Adipose tissue (tissue), 3 donors: Measurements from ENCODE around the gene ABCD3. TPM values are rescaled to one million over a fixed set of nuclear protein-coding genes. Genes with fewer than 3 reads are reported as not detected.
"Not testable (repeated sequence)": the region's sequence is repeated elsewhere in the genome, so short reads cannot be mapped to it uniquely, and the experiment has no call there.

Source experiments
- H3K27ac ChIP-seq: one replicate; pipeline ENCODE4 v1.5.1; 2013; ENCODE audit warnings: low read depth, low read length
- WGBS, 3 donors: extraction: QIAGEN DNeasy Blood & Tissue Kit; methylation state at CpG; one replicate each; pipeline ENCODE4 v1.1.7; 2013; 5-methylcytosine and 5-hydroxymethylcytosine counted together
- polyA plus RNA-seq, 3 donors: library from polyadenylated mRNA; stranded (reverse); fragments of 200-250 nt; gene quantifications; one replicate each; pipeline ENCODE4 v1.2.3, GENCODE V29; 2013
- donor health status: healthy with polysubstance abuse.
- donor health status: Bipolar disorder and iron deficiency.
- donor health status: healthy.

Gene ABCD3
- polyA plus RNA-seq, 3 donors = 12.0 to 15.6 (median 14.2) TPM

DNA sequence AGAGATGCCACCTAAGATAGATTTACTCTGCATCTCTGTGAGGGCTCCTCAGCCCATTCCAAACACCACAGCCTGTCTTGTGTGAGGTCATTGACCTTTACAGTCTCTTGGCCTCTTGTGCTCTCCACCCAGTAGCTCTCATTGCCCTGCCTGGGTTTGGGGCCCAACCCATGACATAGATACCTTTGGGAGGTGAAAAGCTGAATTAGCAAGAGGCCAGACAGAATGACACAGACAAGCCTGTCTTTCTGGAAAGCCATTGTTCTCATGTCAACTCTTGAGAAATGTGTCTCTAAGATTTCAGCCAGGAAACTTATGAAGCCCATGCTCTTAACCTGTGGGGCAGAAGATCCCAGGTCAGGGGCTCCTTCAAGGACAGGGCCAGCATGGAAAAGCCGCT is 141.7 kb downstream of the ABCD3 start:
- H3K27ac ChIP-seq = no peak overlapping the region

DNA sequence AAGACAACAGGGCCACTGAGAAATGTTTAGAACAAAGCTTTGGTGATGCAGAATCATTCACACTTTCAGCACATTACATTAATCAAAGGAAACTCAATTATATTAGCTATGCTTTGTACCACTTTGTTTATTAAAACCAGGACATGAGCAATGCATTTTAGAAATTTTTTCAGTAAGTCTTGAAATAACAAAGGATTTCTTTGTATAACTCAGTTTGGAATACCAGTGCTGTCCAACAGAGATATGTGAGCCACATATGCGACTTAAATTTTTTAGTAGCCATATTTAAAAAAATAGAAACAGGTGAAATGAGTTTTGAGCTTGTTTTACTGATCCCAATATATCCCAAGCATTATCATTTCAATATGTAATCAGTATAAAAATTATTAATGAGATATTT is 142.1 kb downstream of the ABCD3 start:
- 88 to 93% (median 89%) methylated on average over 1 of the region's 1 CpG for WGBS, 3 donors
- no peak overlapping the region for H3K27ac ChIP-seq

More for the DNA sequence above, 141.7 kb downstream of the ABCD3 start:
- WGBS, 3 donors = 94 to 100% (median 95%) methylated on average over 1 of the region's 1 CpG

DNA sequence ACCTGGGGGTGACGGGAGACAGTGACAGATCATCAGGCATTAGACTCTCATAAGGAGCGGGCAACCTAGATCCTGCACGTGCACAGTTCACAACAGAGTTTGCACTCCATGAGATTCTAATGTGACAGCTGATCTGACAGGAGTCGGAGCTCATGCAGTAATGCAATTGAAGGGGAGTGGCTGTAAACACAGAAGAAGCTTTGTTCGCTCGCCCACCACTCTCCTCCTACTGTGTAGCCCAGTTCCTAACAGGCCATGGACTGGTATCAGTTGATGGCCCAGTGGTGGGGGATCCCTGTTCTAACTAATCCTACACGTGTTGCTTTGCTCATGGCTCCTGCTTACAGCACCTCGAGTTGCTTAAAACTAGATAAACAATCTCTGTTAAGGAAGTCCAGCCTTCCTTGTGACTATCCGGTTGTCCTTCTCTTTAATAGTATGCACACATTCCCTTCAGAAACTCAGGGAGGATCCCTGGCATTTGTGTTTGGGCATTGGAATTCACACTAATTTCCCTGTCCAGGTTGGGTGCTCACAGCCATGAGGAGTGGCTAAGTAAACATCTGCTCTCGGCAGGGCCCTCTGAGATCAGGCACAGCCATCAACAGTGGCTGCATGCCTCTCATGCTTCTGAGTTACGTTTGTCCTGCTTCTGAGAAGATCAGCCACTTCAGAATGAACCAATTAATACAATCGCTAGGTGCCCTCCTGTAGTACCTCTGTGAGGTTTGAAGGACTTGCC is 144.5 kb downstream of the ABCD3 start:
- H3K27ac ChIP-seq = no peak overlapping the region
- WGBS, 3 donors = 62 to 84% (median 77%) methylated on average over 12 of the region's 12 CpGs

DNA sequence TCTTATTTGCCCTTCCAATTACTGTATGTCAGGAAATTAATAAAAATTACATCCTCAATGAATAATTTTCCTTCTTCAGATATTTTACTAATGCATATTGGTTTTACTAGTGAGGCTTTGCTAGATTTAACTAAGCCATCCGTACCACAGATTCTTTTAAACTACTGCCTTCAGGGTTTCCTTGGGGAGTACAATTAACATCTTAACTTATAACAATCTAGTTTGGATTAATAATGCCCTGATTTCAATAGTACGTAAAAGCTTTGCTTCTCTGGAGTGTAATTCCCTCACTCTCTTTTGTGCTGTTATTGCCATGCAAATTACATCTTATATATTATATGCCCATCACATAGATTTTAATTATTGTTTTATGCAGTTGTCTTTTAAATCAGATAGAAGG is 147.7 kb downstream of the ABCD3 start:
- no peak overlapping the region for H3K27ac ChIP-seq
- 92 to 97% (median 96%) methylated on average over 2 of the region's 2 CpGs for WGBS, 3 donors

DNA sequence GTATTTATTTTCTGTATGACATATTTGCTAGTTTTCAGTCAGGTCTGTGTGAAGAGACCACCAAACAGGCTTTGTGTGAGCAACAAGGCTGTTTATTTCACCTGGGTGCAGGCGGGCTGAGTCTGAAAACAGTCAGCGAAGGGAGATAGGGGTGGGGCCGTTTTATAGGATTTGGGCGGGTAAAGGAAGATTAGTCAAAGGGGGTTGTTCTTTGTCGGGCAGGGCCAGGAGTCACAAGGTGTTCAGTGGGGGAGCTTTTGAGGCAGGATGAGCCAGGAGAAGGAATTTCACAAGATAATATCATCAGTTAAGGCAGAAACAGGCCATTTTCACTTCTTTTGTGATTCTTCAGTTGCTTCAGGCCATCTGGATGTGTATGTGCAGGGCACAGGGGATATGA is 148.2 kb downstream of the ABCD3 start:
- H3K27ac ChIP-seq = not testable (repeated sequence)
- 64 to 70% (median 66%) methylated on average over 5 of the region's 5 CpGs for WGBS, 3 donors

DNA sequence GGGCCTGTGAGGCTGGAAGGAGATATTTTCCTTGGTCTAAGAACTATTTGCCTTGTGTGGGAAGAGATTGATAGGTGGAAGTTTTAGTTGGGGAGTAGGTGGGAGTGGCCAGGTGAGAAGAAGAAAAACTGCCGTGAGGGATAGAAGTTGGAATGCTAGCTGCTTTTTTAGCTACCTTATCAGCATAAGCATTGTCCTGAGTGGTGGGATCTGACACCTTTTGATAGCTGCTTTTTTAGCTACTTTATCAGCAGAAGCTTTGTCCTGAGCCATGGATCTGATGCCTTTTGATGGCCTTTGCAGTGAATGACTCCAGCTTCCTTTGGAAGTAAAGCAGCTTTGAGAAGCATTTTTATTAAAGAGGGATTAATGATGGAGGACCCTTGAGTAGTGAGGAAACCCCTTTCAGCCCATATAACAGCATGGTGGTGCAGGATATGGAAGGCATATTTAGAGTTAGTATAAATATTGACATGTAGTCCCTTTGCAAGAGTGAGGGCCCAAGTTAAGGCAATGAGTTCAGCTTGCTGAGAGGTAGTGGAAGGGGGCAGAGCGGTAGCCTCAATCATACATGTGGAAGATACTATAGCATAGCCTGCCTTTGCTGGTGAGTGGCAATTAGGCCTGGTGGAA is 149.9 kb downstream of the ABCD3 start:
- H3K27ac ChIP-seq = not testable (repeated sequence)
- WGBS, 3 donors = 89 to 100% (median 92%) methylated on average over 2 of the region's 2 CpGs

Other genes starting within 250 kb of the ABCD3 start
- 10 to 100 TPM in 2 of 3 donors, 1 to 10 TPM in 1; 5.0 to 19.2 (median 18.3) TPM for gene ARHGAP29, start 180.8 kb upstream of the ABCD3 start, polyA plus RNA-seq
- 100 to 1,000 TPM in 1 of 3 donors, 10 to 100 TPM in 2; 66.5 to 115 (median 95.5) TPM for gene F3, start 123.4 kb downstream of the ABCD3 start, polyA plus RNA-seq